Kidney epithelial cell (primary cell): ENCODE data around the gene INHA. TPM values are rescaled to one million over a fixed set of nuclear protein-coding genes. Genes with fewer than 3 reads are reported as not detected.

ENCODE experiments used
- DNase-seq: peaks from one replicate; pipeline ENCODE4 v3.0.0-alpha.2; 2010; ENCODE audit warnings: low read depth
- H3K27me3 ChIP-seq: 2 replicates; pipeline ENCODE4 v1.6.0; 2011; ENCODE audit warnings: low read length; ENCODE audit not compliant: control insufficient read depth, insufficient read depth
- H3K36me3 ChIP-seq: 2 replicates; pipeline ENCODE4 v1.5.1; 2011; ENCODE audit warnings: low read length; ENCODE audit not compliant: control insufficient read depth, insufficient read depth
- H3K4me3 ChIP-seq: 2 replicates; pipeline ENCODE4 v1.5.1; 2011; ENCODE audit warnings: low read depth, mild to moderate bottlenecking, control low read depth, low read length
- CTCF ChIP-seq: IDR thresholded peaks from 2 replicates; pipeline ENCODE4 v1.5.1; 2011; ENCODE audit warnings: mild to moderate bottlenecking, moderate library complexity, low read length, control low read depth, inconsistent platforms; ENCODE audit not compliant: insufficient read depth, poor library complexity, severe bottlenecking
- total RNA-seq: library from RNA; depleted of rRNA; stranded (reverse); fragments of >200 nt; gene quantifications from 2 replicates; pipeline ENCODE4 v1.2.3, GENCODE V29; 2015

Gene INHA
- total RNA-seq, 1 donor from 2014 or later, result not detected

GRCh38 chr2:219567791-219568361 is 4.2 kb upstream of the INHA start:
- no peak for TF ChIP-seq CTCF
- peaks cover 2% of the 10 kb centered on the region for H3K27me3 ChIP-seq
- DNase-seq, result no peak
- H3K4me3 ChIP-seq, result no peak overlapping the region
- H3K36me3 ChIP-seq, result peaks cover 1% of the 10 kb centered on the region

- no peaks in the 10 kb centered on the region for H3K27me3 ChIP-seq
- H3K4me3 ChIP-seq, result no peak overlapping the region
- TF ChIP-seq CTCF, result no peak
- H3K36me3 ChIP-seq, result peaks cover 1% of the 10 kb centered on the region
- no peak for DNase-seq
Measured at GRCh38 chr2:219569041-219569440, 3.1 kb upstream of the INHA start.

- Histone ChIP-seq H3K27me3 (no peaks in the 10 kb centered on the region), H3K36me3 (peaks cover 1% of the 10 kb centered on the region), H3K4me3 (peak overlapping the region; percentile 73)
- DNase-seq, result no peak
- TF ChIP-seq CTCF, result no peak
Measured at GRCh38 chr2:219569635-219570034, 2.5 kb upstream of the INHA start.

- TF ChIP-seq CTCF, result no peak
- no peak for DNase-seq
- Histone ChIP-seq H3K27me3 (no peaks in the 10 kb centered on the region), H3K36me3 (peaks cover 1% of the 10 kb centered on the region), H3K4me3 (peak overlapping the region; percentile 73)
Measured at GRCh38 chr2:219570194-219570923, 1.8 kb upstream of the INHA start.

GRCh38 chr2:219570924-219571310 is 1.2 kb upstream of the INHA start:
- H3K27me3 ChIP-seq, result no peaks in the 10 kb centered on the region
- DNase-seq, result no peak
- H3K36me3 ChIP-seq, result no peaks in the 10 kb centered on the region
- no peak for TF ChIP-seq CTCF
- peak overlapping the region; percentile 73 for H3K4me3 ChIP-seq
